HG02571 (cell line): ENCODE measurements around the gene FRMD3.

Experiments used
- ATAC-seq: cut with Tn5 transposase; IDR thresholded peaks from one replicate; pipeline ENCODE4 v1.9.1; 2021; ENCODE audit warnings: mild to moderate bottlenecking, moderate library complexity; ENCODE audit not compliant: unreplicated experiment

The FRMD3 gene

DNA sequence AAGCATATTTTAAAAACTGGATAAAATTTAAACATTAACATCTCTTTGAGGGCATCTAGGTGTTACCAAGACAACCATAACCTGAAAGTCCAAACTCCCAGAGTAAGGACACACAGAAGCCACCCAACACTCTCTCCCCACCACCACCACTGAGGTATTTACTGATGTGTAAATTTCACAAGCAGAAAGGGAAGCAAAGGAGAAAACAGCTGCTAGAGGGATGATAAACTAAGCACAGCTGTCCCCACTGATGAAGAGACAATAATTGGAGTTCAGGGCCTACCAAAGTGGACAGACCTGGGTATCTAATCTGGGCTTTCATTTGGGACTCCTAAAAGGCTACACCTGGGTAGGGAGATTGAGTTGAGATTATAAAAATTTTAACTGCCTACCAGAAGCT lies 63.6 kb downstream of the FRMD3 start:
- no peak for ATAC-seq

DNA sequence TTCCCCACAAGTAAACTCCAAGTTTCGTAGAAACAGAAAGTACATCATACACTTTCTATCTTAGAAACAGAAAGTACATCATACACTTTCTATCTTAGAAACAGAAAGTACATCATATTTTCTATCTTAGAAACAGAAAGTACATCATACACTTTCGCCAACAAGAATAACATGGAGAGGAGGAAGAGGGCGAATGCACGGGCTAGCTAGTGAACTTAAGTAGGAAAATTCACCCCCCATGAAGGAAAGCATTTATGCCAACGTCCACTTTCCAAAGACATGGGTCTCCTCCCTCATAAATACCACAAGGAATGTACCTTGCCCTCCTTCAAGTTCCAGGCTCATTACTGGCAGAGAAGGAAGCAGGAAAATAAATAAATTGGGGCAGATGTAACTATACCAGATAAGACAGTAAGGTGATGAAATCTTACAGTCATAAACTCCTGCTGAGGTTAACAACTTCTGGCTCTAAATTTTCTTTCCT lies 64.7 kb downstream of the FRMD3 start:
- peak; percentile 95 for ATAC-seq

- no peak for ATAC-seq
Observed at GRCh38 chr9:83472764-83473163, 65.4 kb downstream of the FRMD3 start.

GRCh38 chr9:83472221-83472665 lies 66.0 kb downstream of the FRMD3 start:
- no peak for ATAC-seq

GRCh38 chr9:83471241-83471640 lies 67.0 kb downstream of the FRMD3 start:
- no peak for ATAC-seq

DNA sequence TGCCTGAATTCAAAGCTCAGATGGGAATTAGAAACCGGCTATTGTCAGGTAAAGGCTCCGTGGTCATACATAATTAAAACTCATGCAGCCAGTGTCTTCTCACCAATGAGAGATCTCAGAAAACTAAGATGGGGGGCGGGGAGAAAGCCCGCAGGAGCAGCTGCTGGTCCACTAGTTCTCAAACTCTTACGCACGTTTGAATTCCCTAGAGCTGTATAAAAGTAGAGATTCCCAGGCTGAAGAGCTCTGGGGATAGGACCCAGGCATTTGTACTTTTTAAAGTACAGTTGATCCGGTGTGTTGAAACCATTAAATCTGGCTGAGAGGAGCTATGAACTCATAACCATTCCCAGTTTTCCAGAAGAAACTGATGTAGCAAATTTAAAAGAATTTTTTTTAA lies 68.5 kb downstream of the FRMD3 start:
- no peak for ATAC-seq

- no peak for ATAC-seq
Observed at GRCh38 chr9:83468821-83469220, 69.4 kb downstream of the FRMD3 start.

- ATAC-seq, result no peak
Observed at GRCh38 chr9:83466877-83467276, 71.3 kb downstream of the FRMD3 start.

GRCh38 chr9:83466351-83466750 lies 71.8 kb downstream of the FRMD3 start:
- ATAC-seq, result no peak

DNA sequence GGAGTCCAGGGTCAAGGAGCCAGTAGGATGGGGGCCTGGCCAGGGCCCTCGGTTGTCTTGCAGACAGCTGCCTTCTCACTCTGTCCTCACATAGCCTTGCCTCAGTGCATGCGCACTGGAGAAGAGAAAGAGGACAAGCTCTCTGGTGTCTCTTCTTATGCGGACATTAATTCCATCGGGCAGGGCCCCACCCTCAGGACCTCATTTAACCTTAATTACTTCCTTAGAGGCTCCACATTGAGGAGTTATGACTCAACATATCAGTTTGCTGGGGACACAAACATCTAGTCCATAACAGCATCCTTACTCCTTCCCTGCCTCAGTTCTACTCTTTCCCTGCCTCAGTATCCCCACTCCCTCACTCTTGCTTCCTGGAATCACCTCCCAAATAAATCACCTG lies 78.4 kb downstream of the FRMD3 start:
- ATAC-seq, result no peak

DNA sequence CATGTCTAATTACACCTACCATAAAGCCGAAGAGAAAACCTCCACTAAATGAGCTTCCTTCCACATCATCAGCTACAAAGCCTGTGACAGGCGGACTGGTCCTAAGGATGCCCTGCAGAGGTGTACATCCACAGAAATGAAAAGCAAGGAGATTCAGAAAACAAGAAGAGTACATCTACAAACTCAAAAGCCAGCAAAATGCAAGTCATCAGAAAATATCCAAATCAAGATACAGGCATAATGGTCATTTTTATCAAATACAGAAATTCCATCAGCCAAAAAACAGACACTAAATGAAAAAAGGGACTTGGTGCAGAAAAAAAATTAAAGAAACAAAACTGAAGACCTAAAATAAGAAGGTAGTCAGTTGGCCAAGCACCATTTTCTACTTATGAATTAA lies 79.7 kb downstream of the FRMD3 start:
- ATAC-seq, result no peak

GRCh38 chr9:83457005-83457404 lies 81.2 kb downstream of the FRMD3 start:
- no peak for ATAC-seq

- ATAC-seq, result no peak
Observed at GRCh38 chr9:83456226-83456625, 82.0 kb downstream of the FRMD3 start.

- ATAC-seq, result no peak
Observed at GRCh38 chr9:83454076-83454475, 84.1 kb downstream of the FRMD3 start.

GRCh38 chr9:83451308-83451707 lies 86.9 kb downstream of the FRMD3 start:
- ATAC-seq, result no peak

GRCh38 chr9:83449983-83450382 lies 88.2 kb downstream of the FRMD3 start:
- no peak for ATAC-seq

- ATAC-seq, result no peak
Observed at GRCh38 chr9:83449166-83449565, 89.0 kb downstream of the FRMD3 start.

DNA sequence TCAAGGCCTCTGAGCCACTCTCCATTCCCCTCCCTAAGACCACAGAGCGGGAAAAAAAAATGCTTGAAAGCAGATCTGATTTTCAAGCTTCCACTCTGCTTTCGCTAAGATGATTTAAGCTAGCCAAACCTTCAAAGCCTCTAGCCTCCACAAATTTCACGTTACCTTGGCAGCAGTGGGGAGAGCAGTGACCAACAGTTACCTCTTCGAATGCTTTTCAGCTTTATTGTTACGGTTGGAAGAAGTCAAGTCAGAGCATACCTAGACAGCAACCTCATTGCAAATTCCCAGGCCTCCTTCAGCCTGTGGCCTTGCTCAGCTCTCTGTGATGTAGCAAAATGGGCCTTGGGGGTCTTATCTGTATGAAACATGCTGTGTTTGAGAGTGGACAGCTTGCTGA lies 89.6 kb downstream of the FRMD3 start:
- no peak for ATAC-seq

DNA sequence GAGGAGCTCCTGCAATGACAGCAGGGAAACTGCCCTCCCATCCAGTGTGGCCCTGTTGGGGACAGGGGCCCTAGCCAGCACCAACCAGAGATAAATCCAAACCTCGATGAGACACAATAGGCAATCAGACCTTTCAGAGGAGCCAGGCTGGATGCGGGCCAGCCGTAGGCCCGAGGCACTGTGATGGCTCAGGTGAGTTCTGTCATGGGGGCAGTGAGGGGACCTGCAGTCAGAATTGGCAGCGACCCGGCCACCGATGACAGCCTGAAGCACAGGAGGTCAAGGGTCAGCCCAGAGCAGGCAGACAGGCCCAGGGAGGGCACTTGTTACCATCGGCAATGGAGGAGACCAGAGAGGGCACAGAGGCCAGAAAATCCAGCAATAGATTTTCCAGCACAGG lies 90.8 kb downstream of the FRMD3 start:
- ATAC-seq, result no peak

DNA sequence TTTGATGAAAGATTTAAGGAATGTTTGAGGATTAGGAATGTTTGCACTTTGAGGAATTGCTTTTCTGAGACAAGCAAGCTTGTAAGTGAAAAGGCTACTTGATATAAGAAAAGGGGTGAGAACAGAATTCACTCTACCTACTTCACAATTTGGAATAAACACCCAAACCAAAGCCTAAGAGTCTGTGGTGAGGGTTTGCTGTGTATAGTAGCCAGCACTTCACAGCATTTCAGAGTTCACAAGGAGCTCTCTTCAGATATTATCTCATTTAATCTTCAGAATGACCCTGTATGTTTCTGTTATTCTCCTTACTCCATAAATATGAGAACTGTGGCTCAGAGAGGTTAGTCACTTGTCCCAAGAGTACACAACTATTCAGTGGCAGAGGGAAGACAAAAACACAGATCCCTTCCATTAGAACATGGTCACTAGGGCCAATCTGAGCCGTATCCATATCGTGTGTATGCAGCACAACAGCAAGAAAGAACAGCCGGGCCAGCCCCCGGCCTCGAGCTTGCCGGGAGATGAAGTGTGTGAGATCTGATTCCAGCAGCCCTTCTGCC lies 92.4 kb downstream of the FRMD3 start:
- no peak for ATAC-seq

- no peak for ATAC-seq
Observed at GRCh38 chr9:83444110-83444509, 94.1 kb downstream of the FRMD3 start.

DNA sequence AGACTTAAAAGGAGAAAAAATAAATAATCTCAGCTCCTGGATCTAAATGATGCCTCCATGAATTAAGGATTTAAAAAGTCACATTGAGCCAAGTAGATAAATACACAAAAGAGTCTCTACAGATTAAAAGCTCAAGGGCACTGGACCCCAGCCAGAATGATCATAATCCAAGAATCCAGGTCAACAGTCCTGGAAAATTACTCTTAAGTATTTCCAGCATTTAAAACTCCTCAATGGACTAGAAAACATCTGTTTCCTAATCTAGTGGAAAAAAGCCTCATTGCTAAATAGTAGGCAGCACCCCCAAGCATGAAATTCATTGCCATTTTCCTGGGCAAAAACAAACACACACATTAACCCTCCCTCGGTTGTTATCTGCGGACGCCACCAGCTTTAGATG lies 96.8 kb downstream of the FRMD3 start:
- ATAC-seq, result no peak

DNA sequence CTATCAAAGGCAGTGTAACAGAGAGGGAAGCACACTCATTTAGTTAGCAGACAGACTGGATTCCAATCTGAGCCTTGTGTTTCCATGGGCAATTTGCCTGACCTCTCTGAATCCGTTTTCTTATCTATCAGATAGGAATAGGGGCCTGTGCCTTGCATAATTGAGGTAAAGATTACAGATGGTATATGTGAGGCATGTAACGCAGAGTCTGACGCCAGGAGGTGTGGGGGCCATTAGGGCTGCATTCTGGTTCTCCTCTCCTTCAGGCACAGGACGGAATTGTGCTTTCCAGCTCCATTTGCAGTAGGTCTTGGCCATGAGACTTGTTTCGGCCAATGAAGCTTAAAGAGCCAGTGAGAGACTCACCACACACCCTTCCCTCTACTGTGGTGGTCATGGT lies 97.6 kb downstream of the FRMD3 start:
- no peak for ATAC-seq
